CD4-positive, alpha-beta T cell treated with Interleukin-17A for 1 hour (primary cell): ENCODE measurements around the gene HHIPL1.
A peak's percentile ranks its signal among the peaks of the same experiment; 100 is the strongest.

Source experiments
- DNase-seq: peaks from one replicate; pipeline ENCODE4 v3.0.0-alpha.2; 2020

Gene HHIPL1

GRCh38 chr14:99644723-99645544 lies at the start of gene HHIPL1:
Gene HHIPL1 (plus strand): TSS chr14:99645129. CDS start chr14:99645208, 79 bp downstream.
- DNase-seq: no peak

GRCh38 chr14:99595524-99595923 lies 49.4 kb upstream of the HHIPL1 start:
- DNase-seq: no peak

GRCh38 chr14:99596071-99596627 lies 48.8 kb upstream of the HHIPL1 start:
- no peak for DNase-seq

- DNase-seq: no peak
These were observed 48.2 kb upstream of the HHIPL1 start for GRCh38 chr14:99596772-99597171.

GRCh38 chr14:99597911-99598600 lies 46.9 kb upstream of the HHIPL1 start:
- no peak for DNase-seq

- no peak for DNase-seq
These were observed 46.2 kb upstream of the HHIPL1 start for GRCh38 chr14:99598774-99599173.

GRCh38 chr14:99599393-99599792 lies 45.5 kb upstream of the HHIPL1 start:
- no peak for DNase-seq

GRCh38 chr14:99600232-99600888 lies 44.6 kb upstream of the HHIPL1 start:
- no peak for DNase-seq

GRCh38 chr14:99601361-99601831 lies 43.5 kb upstream of the HHIPL1 start:
- DNase-seq: no peak

- no peak for DNase-seq
These were observed 42.7 kb upstream of the HHIPL1 start for GRCh38 chr14:99602054-99602787.

GRCh38 chr14:99602788-99603415 lies 42.0 kb upstream of the HHIPL1 start:
- no peak for DNase-seq

GRCh38 chr14:99603471-99604277 lies 41.3 kb upstream of the HHIPL1 start, which contains the start of gene CCDC85C:
Gene CCDC85C (minus strand): TSS chr14:99604207. CDS start chr14:99603959, 248 bp downstream.
- peak; percentile 55 for DNase-seq

- peak; percentile 95 for DNase-seq
These were observed 40.6 kb upstream of the HHIPL1 start for GRCh38 chr14:99604278-99604765.

- no peak for DNase-seq
These were observed 40.1 kb upstream of the HHIPL1 start for GRCh38 chr14:99604766-99605298.

GRCh38 chr14:99605299-99605961 lies 39.5 kb upstream of the HHIPL1 start:
- peak; percentile 86 for DNase-seq

- DNase-seq: no peak
These were observed 38.6 kb upstream of the HHIPL1 start for GRCh38 chr14:99606359-99606758.

GRCh38 chr14:99608591-99608990 lies 36.3 kb upstream of the HHIPL1 start:
- DNase-seq: no peak

- peak; percentile 24 for DNase-seq
These were observed 35.4 kb upstream of the HHIPL1 start for GRCh38 chr14:99609245-99610170.

- no peak for DNase-seq
These were observed 33.3 kb upstream of the HHIPL1 start for GRCh38 chr14:99611646-99612045.
